Glutamatergic neuron (in vitro differentiated cells): ENCODE measurements around the gene ZNF579. TPM values are rescaled to one million over a fixed set of nuclear protein-coding genes. Genes with fewer than 3 reads are reported as not detected.

Experiments
- DNase-seq: peaks from one replicate; pipeline ENCODE4 v3.0.0; 2022
- H3K27ac Mint-ChIP-seq: one replicate; pipeline ENCODE4 v1.8.0; 2020; ENCODE audit warnings: mild to moderate bottlenecking, mixed read lengths, inconsistent platforms; ENCODE audit not compliant: unreplicated experiment
- H3K27me3 Mint-ChIP-seq: one replicate; pipeline ENCODE4 v1.8.0; 2020; ENCODE audit warnings: mild to moderate bottlenecking, moderate library complexity, mixed read lengths, inconsistent platforms; ENCODE audit not compliant: unreplicated experiment
- H3K36me3 Mint-ChIP-seq: one replicate; pipeline ENCODE4 v1.8.0; 2020; ENCODE audit warnings: mild to moderate bottlenecking, mixed read lengths, inconsistent platforms; ENCODE audit not compliant: unreplicated experiment
- H3K4me1 Mint-ChIP-seq: one replicate; pipeline ENCODE4 v1.8.0; 2020; ENCODE audit warnings: mild to moderate bottlenecking, low read depth, mixed read lengths, inconsistent platforms; ENCODE audit not compliant: unreplicated experiment
- H3K4me3 Mint-ChIP-seq: one replicate; pipeline ENCODE4 v1.8.0; 2020; ENCODE audit warnings: mild to moderate bottlenecking, mixed read lengths, inconsistent platforms; ENCODE audit not compliant: unreplicated experiment
- H3K9me3 Mint-ChIP-seq: one replicate; pipeline ENCODE4 v1.8.0; 2020; ENCODE audit warnings: mild to moderate bottlenecking, moderate library complexity, mixed read lengths, inconsistent platforms; ENCODE audit not compliant: unreplicated experiment
- CTCF ChIP-seq: fragments of 200-600 bp; sonication (generic); IDR thresholded peaks from one replicate; pipeline ENCODE4 v1.5.0; 2021; ENCODE audit not compliant: partially characterized antibody, unreplicated experiment
- long read RNA-seq: library from polyadenylated mRNA; unstranded; transcript quantifications from one replicate; pipeline ENCODE4 v2.0.0, GENCODE V29; 2020; ENCODE audit not compliant: unreplicated experiment
- total RNA-seq: library from RNA; stranded (reverse); fragmentation: NEBNext Ultra II Directional; extraction: Animal tissue kit (Norgen Biotek cat#: 25700); gene quantifications from one replicate; pipeline ENCODE4 v1.2.1, GENCODE V29; 2021; ENCODE audit not compliant: unreplicated experiment

ZNF579 gene, protein sequence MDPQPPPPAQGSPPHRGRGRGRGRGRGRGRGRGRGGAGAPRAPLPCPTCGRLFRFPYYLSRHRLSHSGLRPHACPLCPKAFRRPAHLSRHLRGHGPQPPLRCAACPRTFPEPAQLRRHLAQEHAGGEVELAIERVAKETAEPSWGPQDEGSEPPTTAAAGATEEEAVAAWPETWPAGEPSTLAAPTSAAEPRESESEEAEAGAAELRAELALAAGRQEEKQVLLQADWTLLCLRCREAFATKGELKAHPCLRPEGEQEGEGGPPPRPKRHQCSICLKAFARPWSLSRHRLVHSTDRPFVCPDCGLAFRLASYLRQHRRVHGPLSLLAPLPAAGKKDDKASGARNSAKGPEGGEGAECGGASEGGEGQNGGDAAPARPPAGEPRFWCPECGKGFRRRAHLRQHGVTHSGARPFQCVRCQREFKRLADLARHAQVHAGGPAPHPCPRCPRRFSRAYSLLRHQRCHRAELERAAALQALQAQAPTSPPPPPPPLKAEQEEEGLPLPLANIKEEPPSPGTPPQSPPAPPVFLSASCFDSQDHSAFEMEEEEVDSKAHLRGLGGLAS
- total RNA-seq: 48.9 TPM
- long read RNA-seq: 0 reads

- H3K4me3 Mint-ChIP-seq: peak within 1 kb of the TSS; percentile 97
Observed at GRCh38 chr19:55580628-55581144, at the start of gene ZNF579. Gene ZNF579 (minus strand): TSS chr19:55580848. CDS start chr19:55579639, 1,209 bp downstream.

GRCh38 chr19:55626350-55626749 is 45.7 kb upstream of the ZNF579 start:
- H3K4me1 Mint-ChIP-seq: no peaks in the 10 kb centered on the region
- peaks cover 9% of the 10 kb centered on the region for H3K9me3 Mint-ChIP-seq
- no peak overlapping the region for H3K27ac Mint-ChIP-seq
- peaks cover 7% of the 10 kb centered on the region for H3K36me3 Mint-ChIP-seq
- peaks cover 6% of the 10 kb centered on the region for H3K27me3 Mint-ChIP-seq
- TF ChIP-seq CTCF: no peak
- DNase-seq: no peak
- no peak overlapping the region for H3K4me3 Mint-ChIP-seq

More at GRCh38 chr19:55580628-55581144, at the start of gene ZNF579:
- Mint-ChIP-seq H3K9me3 (peaks cover 20% of the 10 kb centered on the region), H3K4me1 (peaks cover 4% of the 10 kb centered on the region), H3K27ac (peak within 1 kb of the TSS; percentile 92), H3K27me3 (peaks cover 15% of the 10 kb centered on the region), H3K36me3 (peaks cover 4% of the 10 kb centered on the region)
- peak; percentile 95 for DNase-seq
- no peak for TF ChIP-seq CTCF

DNA sequence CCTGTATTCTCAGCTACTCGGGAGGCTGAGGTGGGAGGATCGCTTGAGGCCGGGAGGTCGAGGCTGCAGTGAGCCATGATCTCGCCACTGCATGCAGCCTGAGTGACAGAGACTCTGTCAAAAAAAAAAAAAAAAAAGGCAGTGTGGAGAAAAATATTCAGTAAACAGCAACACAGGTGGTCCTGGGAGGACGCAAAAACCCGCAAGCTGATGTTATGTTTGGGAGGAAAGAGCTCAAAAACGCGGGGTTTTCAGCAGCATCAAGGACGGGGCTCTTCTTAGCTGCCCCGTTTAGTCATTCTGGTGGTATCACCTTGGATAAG is 44.3 kb upstream of the ZNF579 start:
- peaks cover 12% of the 10 kb centered on the region for H3K36me3 Mint-ChIP-seq
- peak overlapping the region; percentile 83 for H3K27ac Mint-ChIP-seq
- peaks cover 9% of the 10 kb centered on the region for H3K9me3 Mint-ChIP-seq
- TF ChIP-seq CTCF: no peak
- peak overlapping the region; percentile 88 for H3K4me3 Mint-ChIP-seq
- H3K27me3 Mint-ChIP-seq: peaks cover 6% of the 10 kb centered on the region
- DNase-seq: no peak
- no peaks in the 10 kb centered on the region for H3K4me1 Mint-ChIP-seq

DNA sequence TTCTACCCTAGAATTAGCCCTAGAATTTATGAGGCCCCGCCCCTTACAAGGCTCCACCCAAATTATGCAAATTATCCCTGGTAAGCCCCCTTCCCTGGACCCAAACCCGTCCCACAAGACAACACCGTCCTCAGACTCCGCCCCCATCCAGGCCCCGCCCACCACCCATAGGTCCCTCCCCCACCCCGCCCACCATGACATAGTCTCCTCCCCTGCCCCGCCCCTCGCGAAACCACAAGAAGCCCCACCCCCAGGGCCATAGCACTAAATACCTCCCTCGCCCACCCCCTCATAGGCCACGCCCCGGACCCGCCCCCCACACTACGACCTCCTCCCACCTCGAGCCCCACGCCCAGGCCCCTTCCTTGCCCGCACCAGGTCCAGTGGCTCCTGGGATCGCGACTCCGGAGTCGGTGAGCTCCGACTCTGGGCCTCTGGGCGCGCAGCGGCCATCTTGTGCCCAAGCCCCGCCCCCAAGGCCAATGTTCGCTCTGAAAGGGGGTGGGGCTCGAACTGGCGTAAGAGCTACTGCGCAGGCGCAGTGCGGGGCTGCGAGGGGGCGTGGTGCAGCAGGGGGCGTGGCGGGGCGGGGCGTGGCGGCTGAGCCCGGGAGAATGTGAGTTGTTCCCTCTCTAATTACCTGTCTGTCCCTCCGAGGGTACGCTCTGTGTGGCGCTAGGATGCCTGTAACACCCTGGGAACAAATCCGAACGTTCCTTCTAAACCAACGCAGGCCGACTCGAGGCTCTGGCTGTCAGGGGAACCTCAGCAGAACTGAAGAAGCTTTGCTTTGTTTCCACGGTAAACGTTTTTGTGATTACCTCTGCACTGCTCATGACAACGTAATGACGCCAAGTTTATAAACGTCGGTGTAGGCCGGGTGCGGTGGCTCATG is 43.7 kb upstream of the ZNF579 start, which contains the start of gene ZNF784:
Gene ZNF784 (minus strand): TSS at position 458 of the 895 bp plus-strand sequence. CDS start 5 bp downstream, at position 453.
- Mint-ChIP-seq H3K4me1 (no peaks in the 10 kb centered on the region), H3K27ac (peak within 1 kb of the TSS; percentile 88), H3K27me3 (peaks cover 8% of the 10 kb centered on the region), H3K9me3 (peaks cover 12% of the 10 kb centered on the region), H3K36me3 (peaks cover 13% of the 10 kb centered on the region), H3K4me3 (peak within 1 kb of the TSS; percentile 88)
- peak; percentile 96 for DNase-seq
- TF ChIP-seq CTCF: no peak
